Kidney (tissue), 14 donors: ENCODE measurements around the gene PPM1B. TPM values are rescaled to one million over a fixed set of nuclear protein-coding genes. Genes with fewer than 3 reads are reported as not detected.

ENCODE experiments used
- DNase-seq, 5 donors: peaks; one replicate each; pipeline ENCODE4 v3.0.0-alpha.2; 2013 to 2020
- FAIRE-seq: peaks from 2 replicates; lab custom pipeline; 2012; peaks lifted over from hg19 to GRCh38; lab: Jason Lieb, UNC
- H3K27ac ChIP-seq, 2 donors: one replicate each; pipeline ENCODE4 v1.7.0; 2013; ENCODE audit warnings: low read depth in 2 of 2, low read length in 2 of 2, inconsistent platforms in 1 of 2
- H3K27me3 ChIP-seq: one replicate; pipeline ENCODE4 v1.7.1; 2013; ENCODE audit warnings: low read length, inconsistent platforms; ENCODE audit not compliant: control insufficient read depth, insufficient read depth
- H3K36me3 ChIP-seq, 3 donors: one replicate each; pipeline versions ENCODE4 v1.7.0 to v1.7.1; 2013; ENCODE audit warnings: low read length in 3 of 3, control low read depth in 1 of 3, inconsistent platforms in 1 of 3; ENCODE audit not compliant: insufficient read depth in 3 of 3, control insufficient read depth in 2 of 3
- H3K4me1 ChIP-seq, 3 donors: one replicate each; pipeline versions ENCODE4 v1.7.0 to v1.7.1; 2013; ENCODE audit warnings: low read length in 3 of 3, inconsistent platforms in 1 of 3, low read depth in 1 of 3; ENCODE audit not compliant: control insufficient read depth in 2 of 3, insufficient read depth in 2 of 3
- H3K4me3 ChIP-seq, 3 donors: one replicate each; pipeline versions ENCODE4 v1.7.0 to v1.8.1; 2013; ENCODE audit warnings: low read length in 3 of 3, control low read depth in 1 of 3, inconsistent platforms in 1 of 3
- H3K9ac ChIP-seq, 3 donors: one replicate each; pipeline versions ENCODE4 v1.7.0 to v1.7.1; 2013; ENCODE audit warnings: low read length in 3 of 3, control low read depth in 1 of 3, inconsistent platforms in 1 of 3
- H3K9me3 ChIP-seq, 3 donors: one replicate each; pipeline versions ENCODE4 v1.7.0 to v1.7.1; 2013; ENCODE audit warnings: low read length in 3 of 3, control low read depth in 1 of 3, inconsistent platforms in 1 of 3; ENCODE audit not compliant: control insufficient read depth in 2 of 3, insufficient read depth in 1 of 3
- intact Hi-C: fragments of 100-400 bp; cut with DNase I; formaldehyde crosslinking; loops from one replicate; pipeline ENCODE4 v1.11.1; 2022
- polyA plus RNA-seq: library from polyadenylated mRNA; stranded (reverse); fragments of 350-450 nt; fragmentation: Illumina TruSeq; extraction: RNeasy Lipid Tissue Mini Kit (QIAGEN cat#74804); gene quantifications from one replicate; pipeline ENCODE4 v1.2.3, GENCODE V29; 2014; ENCODE audit warnings: low read depth, low replicate concordance; ENCODE audit not compliant: insufficient read depth
- total RNA-seq: library from RNA; stranded (reverse); fragmentation: NEBNext Ultra II Directional; extraction: Animal tissue kit (Norgen Biotek cat#: 25700); gene quantifications from one replicate; pipeline ENCODE4 v1.2.1, GENCODE V29; 2021
- TF ChIP-seq, protein P1 (sequence below): IDR thresholded peaks from 3 replicates; pipeline ENCODE4 v1.5.1; 2012; ENCODE audit warnings: mild to moderate bottlenecking, moderate library complexity, borderline replicate concordance; ENCODE audit not compliant: insufficient read depth; ENCODE audit errors: extremely low read depth
- donor health status: control.
- donor health status: control.
- donor health status: control.
- donor health status: control.
- donor health status: control.
- donor health status: DM: yes; HTN: yes; CAD: no.
- donor health status: Normal renal cell carcinoma (clear cell type).

PPM1B gene
- total and polyA plus RNA-seq, 2 donors from 2014 or later, result 19.8 to 45.9 TPM

DNA sequence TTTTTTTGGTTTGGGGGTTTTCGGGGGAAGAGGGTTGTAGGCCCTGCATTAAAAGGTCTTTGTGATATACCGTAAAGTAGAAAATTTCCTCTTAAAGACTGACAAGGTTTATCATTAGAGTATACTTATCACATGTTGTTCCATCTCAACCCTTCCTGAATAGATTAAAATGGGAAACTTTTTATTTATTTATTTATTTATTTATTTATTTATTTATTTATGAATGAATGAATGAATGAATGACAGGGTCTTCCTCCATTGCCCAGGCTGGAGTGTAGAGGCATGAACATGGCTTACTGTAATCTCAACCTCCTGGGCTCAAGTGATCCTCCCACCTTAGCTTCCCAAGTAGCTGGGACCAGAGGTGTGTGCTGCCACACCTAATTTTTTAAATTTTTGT lies 58.1 kb downstream of the PPM1B start:
- Histone ChIP-seq H3K4me1 (no peaks in the 10 kb centered on the region), H3K27ac (no peak overlapping the region), H3K9me3 (no peaks in the 10 kb centered on the region), H3K27me3 (no peaks in the 10 kb centered on the region), H3K4me3 (no peak overlapping the region), H3K36me3 (no peaks in the 10 kb centered on the region), H3K9ac (no peak overlapping the region)
- intact Hi-C loops, result no loop called here
- TF ChIP-seq, protein P1, sequence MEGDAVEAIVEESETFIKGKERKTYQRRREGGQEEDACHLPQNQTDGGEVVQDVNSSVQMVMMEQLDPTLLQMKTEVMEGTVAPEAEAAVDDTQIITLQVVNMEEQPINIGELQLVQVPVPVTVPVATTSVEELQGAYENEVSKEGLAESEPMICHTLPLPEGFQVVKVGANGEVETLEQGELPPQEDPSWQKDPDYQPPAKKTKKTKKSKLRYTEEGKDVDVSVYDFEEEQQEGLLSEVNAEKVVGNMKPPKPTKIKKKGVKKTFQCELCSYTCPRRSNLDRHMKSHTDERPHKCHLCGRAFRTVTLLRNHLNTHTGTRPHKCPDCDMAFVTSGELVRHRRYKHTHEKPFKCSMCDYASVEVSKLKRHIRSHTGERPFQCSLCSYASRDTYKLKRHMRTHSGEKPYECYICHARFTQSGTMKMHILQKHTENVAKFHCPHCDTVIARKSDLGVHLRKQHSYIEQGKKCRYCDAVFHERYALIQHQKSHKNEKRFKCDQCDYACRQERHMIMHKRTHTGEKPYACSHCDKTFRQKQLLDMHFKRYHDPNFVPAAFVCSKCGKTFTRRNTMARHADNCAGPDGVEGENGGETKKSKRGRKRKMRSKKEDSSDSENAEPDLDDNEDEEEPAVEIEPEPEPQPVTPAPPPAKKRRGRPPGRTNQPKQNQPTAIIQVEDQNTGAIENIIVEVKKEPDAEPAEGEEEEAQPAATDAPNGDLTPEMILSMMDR, result no peak
- FAIRE-seq, result no peak
- no peak for DNase-seq

DNA sequence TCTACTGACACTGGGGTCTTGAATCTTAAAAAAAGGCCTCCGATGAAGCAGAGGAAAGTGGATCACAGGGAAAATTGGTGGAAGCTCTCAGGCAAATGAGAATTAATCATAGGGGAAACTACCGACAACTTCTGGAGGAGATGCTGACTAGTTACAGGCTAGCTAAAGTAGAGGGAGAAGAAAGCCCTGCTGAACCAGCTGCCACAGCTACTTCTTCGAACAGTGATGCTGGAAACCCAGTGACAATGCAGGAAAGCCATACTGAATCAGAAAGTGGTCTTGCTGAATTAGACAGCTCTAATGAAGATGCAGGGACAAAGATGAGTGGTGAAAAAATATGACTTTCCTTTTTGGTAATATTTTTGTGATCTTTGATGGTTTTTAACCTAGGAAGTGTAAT lies 61.7 kb downstream of the PPM1B start:
- DNase-seq (no peak), FAIRE-seq (no peak)
- H3K27ac ChIP-seq, result no peak overlapping the region
- no peaks in the 10 kb centered on the region for H3K27me3 ChIP-seq
- H3K9me3 ChIP-seq, result no peaks in the 10 kb centered on the region
- intact Hi-C loops, result no loop called here
- H3K4me3 ChIP-seq, result no peak overlapping the region
- no peaks in the 10 kb centered on the region for H3K36me3 ChIP-seq
- H3K9ac ChIP-seq, result no peak overlapping the region
- TF ChIP-seq, protein P1, result no peak
- H3K4me1 ChIP-seq, result no peaks in the 10 kb centered on the region

DNA sequence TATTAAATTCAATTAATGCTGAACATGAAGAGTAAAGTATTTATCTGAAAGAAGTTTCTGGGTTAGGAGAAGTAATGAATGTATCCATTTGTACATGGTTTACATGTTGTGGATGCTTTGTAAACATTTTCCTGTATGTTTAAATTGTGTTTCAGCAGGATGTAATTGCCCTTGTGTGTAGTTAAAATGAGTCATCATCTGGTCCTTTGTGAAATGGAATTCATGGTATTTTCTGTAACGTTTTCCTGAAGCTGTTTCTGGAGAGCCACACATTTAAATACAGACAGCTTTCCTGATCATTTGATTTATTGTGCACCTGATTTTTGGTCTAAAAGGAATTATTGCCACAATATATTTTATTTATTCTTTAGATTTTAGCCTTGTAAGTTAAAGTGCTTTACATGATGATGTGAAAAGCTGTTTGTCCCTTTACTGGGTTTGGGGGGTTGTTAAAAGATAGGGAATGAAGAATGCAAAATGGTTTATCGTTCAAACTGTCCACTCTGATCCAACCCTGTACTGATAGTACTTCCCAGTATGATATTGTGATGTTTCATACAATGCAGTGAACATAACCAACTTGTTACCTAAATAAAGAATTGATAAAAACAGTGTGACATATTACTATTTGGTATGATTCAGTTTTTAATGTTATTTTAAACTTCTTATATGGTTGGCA lies 64.9 kb downstream of the PPM1B start:
- Histone ChIP-seq H3K9ac (no peak overlapping the region), H3K9me3 (no peaks in the 10 kb centered on the region), H3K27ac (no peak overlapping the region), H3K4me3 (no peak overlapping the region), H3K36me3 (no peaks in the 10 kb centered on the region), H3K27me3 (no peaks in the 10 kb centered on the region), H3K4me1 (no peaks in the 10 kb centered on the region)
- no peak for DNase-seq
- intact Hi-C loops, result no loop called here
- TF ChIP-seq, protein P1, result no peak
- FAIRE-seq, result no peak

DNA sequence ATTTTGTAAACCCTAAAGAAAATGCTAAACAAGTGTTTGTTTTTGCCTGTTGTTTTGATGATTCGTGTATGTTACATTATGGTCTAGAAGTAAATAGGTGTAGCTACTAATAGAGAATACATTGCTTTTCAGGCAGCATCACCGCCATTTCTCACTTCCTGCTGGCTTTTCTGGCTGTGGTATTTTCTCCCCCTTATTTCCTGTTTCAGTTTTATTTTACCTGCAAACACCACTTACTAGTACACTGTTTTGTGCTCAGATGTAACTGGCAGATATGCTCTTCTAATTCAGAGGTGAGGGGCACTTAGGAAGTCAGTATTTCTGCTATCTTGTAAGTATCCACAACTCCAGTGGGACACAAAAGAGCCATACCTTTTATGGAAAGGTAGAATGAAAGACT lies 68.5 kb downstream of the PPM1B start:
- Histone ChIP-seq H3K36me3 (no peaks in the 10 kb centered on the region), H3K27ac (no peak overlapping the region), H3K27me3 (no peaks in the 10 kb centered on the region), H3K4me3 (no peak overlapping the region), H3K4me1 (no peaks in the 10 kb centered on the region), H3K9me3 (no peaks in the 10 kb centered on the region), H3K9ac (no peak overlapping the region)
- DNase-seq, result no peak
- TF ChIP-seq, protein P1, result no peak
- no peak for FAIRE-seq
- intact Hi-C loops, result no loop called here
